ELR (cell line): ENCODE data around the gene DMC1.
"Not testable (repeated sequence)": the region's sequence is repeated elsewhere in the genome, so short reads cannot be mapped to it uniquely, and the experiment has no call there.

Experiments
- DNase-seq: peaks from one replicate; pipeline ENCODE4 v3.0.0-alpha.2; 2015; ENCODE audit warnings: low read depth

The DMC1 gene

DNA sequence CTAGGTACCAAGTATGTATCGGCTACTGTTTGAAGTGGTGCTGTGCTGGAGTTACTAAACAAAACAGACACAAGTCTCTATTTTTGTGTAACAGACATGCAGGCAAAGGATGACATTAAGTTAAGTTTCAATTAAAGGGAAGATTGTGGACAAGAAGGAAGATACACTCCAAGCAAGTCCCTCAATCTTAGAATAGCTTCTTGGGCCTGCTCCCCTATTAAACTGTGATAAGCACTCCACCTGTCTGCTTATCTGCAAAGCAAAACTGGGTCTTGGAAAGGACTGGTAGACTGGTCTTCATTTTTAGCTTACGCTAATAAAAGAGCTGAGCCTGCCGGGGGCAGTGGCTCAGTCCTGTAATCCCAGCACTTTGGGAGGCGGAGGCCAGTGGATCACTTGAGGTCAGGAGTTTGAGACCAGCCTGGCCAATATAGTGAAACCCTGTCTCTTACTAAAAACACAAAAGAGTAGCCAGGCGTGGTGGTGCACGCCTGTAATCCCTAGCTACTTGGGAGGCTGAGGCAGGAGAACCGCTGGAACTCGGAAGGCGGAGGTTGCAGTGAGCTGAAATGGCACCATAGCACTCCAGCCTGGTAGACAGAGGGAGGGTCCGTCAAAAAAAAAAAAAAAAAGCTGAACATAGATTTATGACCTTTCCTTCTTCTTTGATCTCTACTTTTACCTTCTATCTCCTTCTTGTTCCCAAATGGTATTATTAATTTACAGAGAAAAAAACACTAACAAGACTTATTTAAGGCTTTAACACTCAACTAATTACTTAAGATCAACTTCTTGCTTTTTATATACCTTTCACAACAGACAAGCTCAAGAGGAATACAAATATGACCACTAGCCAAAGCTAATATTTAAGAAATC is 67.9 kb downstream of the DMC1 start:
- no peak for DNase-seq

DNA sequence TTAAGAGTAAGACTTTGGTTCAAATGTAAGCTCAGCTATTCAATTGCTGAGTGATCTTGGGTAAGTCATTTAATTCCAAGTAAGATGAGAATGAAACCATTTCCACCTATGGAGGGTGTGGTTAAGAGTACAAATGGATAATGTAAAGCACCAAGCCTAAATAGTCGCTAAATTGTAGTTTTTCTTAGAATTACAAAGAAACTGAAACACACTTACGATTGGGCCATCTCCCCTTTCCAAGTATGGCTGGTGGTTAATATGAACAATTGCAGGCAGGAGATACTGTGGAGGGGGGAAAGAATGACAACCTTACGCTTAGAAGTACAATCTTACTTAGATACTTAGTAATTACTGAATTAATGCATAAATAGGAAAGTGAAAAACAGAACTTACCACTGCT is 72.1 kb downstream of the DMC1 start:
- no peak for DNase-seq

GRCh38 chr22:38494939-38495338 is 75.0 kb downstream of the DMC1 start:
- no peak for DNase-seq

DNA sequence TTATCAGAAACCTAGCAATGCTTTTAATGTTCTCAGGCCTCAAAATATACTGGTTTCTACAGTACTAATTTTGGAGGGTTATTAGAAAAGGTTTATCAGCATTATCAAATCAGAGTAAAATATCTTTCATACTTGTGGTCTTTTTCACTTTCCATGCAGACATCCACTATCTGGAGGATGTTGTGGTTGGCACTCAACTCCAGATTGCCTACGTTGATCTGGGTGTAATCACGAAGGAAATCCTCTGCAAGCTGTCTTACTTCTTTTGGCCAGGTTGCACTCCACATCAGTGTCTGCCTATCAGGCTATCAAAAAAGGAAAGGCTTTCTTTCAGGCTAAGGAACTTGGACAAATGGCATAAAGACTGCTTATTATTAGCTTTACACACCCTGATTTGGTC is 75.5 kb downstream of the DMC1 start:
- DNase-seq: no peak

GRCh38 chr22:38491707-38492348 is 78.2 kb downstream of the DMC1 start:
- DNase-seq: no peak

DNA sequence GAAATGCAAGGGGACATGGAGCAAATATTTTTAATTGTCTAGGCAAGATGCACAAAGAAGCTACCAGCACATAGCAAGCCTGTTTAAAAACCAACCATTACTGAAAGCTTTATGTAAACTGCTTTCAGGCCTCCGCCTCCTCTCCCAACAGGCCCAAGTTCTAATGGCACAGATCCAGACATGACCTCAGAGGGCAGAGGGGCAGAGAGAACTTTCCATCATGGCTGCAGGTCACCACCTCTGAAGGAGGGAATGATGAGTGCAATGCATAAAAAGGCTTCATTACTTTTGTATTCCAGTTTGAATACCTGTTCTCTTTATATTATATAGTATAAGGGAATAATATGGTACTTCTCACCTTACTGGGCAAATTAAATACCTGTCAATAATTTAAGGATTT is 79.1 kb downstream of the DMC1 start:
- no peak for DNase-seq

- no peak for DNase-seq
Measured at GRCh38 chr22:38490475-38490874, 79.5 kb downstream of the DMC1 start.

DNA sequence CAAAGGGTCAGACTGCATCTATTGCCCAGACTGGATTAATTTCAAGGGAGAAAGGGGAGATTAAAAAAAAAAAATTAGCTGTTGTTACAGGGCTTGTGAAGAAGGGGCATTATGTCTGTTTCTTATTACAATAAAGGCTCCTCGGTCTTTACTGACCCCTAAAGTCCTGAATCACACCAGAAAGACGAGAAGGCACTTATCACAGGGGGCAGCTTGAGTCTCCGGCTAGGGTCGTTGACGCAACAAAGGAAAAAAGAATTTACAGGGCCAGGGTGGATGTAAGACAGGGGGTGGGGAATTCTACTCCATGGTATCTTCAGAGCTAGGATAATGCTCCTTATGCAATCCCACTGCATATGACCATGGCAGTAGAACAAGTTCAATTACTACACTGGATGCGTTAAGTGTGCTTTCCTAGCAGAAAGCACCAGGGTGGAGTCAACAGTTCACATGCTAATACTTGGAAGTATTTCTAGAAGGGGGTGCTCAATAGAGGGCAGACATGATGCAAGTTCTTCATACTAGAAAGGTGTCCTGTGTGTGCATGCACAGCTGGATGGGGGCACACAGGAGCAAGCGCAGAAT is 80.3 kb downstream of the DMC1 start:
- no peak for DNase-seq

DNA sequence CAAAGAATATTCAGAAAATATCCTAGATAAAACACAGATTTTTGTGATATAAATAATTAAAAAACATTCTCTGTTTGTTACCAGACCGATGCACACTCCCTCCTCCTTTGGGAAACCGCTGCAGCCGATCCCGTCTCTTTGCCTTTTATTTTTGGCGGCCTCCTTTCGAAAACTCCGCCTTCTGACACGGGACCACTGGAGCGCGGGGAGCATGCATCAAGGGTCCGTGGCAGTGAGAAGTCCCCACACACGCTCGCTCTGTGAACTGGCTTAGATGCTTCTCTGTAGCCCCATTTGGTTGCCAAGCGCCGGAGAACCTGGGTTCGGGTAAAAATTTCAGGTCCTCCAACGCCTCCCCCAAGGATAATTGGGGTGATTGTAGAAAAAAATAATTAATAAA is 80.8 kb downstream of the DMC1 start:
- DNase-seq: no peak

DNA sequence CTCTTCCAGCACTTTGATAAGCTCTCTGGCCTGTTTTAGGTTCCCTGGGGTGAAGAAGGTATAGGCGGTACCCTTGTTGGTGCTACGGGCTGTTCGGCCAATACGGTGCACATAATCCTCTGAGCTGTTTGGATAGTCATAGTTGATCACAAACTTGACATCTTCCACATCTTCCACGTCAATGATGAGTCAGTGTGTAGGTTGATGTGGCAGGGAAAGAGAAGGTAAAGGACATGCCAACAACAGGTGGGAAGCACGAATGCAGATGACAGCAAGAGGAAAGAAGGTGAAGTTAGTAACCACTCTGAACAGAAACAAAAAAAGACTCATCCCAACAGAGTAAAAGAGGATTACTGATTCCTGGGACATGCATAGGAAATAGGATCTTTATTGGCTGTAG is 82.0 kb downstream of the DMC1 start:
- DNase-seq: no peak

DNA sequence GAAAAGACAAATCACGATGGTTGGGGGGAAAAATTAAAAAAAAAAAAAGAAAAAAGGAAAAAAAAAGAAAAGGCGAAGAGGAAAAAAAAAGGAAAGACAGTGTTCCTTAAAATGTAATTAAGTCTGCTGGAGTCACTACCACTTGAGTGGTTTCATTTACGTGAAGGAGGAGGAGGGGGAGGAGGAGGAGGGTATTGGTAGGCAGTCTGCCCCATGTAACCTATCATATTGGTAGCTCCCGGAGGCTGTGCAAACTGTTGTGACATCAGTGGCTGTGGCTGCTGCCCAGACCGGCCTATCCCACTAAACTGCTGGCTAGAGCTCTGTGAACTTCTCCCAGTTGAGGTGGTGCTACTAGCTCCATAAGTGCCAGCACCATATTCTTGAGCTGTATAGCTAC is 84.2 kb downstream of the DMC1 start:
- DNase-seq: no peak

- DNase-seq: no peak
Measured at GRCh38 chr22:38484244-38484643, 85.7 kb downstream of the DMC1 start.

DNA sequence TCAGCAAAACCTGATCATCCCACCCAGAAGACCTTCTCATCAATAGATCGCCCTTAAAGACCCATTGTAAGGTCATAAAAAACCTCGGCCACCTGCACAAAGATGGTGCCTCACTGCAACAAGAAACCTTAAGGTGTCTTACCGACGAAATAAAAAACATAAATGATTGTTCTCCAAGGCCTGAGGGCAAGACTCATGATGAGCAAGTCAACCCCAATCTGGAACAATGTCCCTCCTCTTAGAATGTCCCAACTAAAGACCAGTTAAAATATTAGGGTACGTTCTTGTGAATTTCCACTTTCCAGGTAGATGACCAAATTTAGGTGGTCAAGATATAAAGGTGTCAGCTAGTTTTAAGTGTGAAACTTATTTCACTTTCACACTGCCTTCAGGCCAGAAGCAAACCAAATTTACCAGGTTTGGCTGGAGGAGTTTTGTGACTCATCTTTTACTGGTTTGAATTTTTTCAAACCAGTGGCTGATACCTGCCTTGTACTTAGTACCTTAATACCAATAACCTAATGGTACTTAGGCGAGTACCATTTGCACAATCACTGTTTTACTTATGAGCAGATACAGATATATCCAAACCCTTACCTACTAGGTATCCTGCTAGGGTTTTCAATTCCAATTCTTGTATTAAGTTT is 87.2 kb downstream of the DMC1 start:
- no peak for DNase-seq

DNA sequence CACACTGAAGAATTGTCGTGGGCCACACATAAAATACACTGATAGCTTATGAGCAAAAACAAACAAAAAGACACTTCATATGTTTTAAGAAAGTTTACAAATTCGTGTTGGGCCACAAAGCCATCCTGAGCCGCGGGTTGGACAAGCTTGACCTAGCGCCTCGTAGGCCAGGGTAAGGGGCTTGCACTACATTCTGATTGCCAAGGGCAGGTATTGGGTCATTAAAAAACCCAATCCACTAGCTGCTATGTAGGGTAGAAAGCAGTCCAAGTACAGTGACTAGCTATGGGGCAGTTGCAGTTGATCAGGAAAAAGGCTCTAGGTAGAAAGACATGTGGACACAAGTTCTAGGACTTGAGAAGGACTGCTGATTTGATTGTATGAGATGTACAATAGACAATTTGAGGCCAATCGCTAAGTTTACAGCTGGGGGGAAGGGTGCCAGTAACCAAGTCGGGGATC is 88.1 kb downstream of the DMC1 start:
- DNase-seq: no peak

- no peak for DNase-seq
Measured at GRCh38 chr22:38481162-38481870, 88.7 kb downstream of the DMC1 start.

GRCh38 chr22:38479096-38479837 is 90.7 kb downstream of the DMC1 start:
- DNase-seq: no peak

DNA sequence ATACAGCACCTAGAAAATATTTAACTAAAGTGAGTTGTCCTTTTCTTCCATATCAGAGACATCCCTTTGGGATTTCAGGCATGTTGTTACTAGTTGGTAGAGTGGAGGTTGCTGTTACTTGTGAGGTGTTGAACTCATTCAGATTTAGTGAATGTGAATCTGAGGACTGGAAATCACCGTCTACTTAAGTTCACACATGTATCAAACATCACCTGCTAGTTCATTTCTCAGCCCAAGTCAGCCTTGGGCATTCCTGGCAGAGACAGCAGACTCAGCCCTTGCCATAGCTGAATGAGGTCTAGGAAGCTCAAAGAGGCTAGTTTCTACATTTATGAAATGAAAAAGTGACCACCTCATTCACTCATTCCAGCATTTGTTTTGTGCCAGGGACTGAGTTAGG is 92.4 kb downstream of the DMC1 start:
- DNase-seq: no peak

DNA sequence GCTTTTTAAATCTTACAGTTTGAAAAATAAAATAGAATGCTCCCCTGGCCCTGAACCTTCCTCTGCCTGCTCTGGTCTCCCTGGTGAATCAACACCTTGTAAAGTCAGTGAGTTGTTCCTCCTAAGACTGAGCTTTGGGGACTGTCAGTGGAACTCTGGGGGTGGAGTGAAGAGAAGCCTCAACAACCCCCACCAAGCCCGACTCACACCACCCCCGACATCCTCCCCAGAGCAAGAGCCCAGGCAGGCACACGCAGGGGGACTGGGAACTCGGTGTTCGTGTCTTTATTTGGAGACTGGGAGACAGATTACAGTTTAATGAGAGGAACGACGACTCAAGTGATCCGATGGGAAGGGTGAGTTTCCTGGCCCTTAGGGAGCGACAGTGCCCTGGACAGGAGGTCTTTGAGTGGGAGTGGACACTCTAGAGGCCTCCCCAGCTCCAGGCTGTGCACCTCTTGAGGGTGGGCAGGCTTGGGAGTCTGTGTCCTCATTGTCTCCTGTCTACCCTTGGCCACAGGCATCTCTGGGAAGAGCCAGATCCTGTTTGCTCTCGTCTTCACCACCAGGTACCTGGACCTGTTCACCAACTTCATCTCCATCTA is 95.9 kb downstream of the DMC1 start:
- DNase-seq: no peak

GRCh38 chr22:38471237-38471636 is 98.7 kb downstream of the DMC1 start:
- DNase-seq: no peak

- DNase-seq: not testable (repeated sequence)
Measured at GRCh38 chr22:38470179-38470578, 99.8 kb downstream of the DMC1 start.

DNA sequence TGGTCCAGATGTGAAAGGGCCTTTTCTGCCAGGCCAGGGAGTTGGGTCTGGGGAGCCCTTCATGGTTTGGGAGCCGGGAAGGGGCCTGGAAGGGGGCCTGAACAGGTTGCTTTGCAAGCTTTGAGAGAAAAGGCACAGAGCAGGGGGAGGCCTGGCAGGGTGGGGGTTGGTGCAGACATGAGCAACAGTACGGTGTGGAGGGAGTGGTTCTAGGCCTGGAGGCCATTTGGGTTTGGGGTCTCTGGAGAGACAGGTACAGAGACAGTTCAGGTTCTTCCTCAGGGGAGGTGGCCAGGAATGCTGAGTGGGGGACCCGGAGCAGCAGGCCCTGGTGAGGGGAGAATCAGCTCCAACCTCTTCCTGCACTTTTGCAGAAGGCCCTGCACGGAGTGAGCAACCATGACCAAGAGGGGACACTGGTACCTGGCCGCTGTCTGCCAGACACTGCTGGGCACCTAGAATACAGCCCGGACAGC is 100.6 kb downstream of the DMC1 start:
- DNase-seq: no peak
